ENCODE measurements around the gene ZNF584. TPM values are rescaled to one million over a fixed set of nuclear protein-coding genes. Genes with fewer than 3 reads are reported as not detected.
A peak's percentile ranks its signal among the peaks of the same experiment; 100 is the strongest.

ZNF584 gene
- total RNA-seq, 1 donor from 2014 or later: 17.9 TPM

GRCh38 chr19:58460039-58460438 lies 51.6 kb downstream of the ZNF584 start:
- peaks cover 7 to 22% of the 10 kb centered on the region in 2 donors for H3K36me3 ChIP-seq
- no peaks in the 10 kb centered on the region for H3K4me1 ChIP-seq
- H3K4me3 ChIP-seq: no peak overlapping the region
- TF ChIP-seq, protein P1, sequence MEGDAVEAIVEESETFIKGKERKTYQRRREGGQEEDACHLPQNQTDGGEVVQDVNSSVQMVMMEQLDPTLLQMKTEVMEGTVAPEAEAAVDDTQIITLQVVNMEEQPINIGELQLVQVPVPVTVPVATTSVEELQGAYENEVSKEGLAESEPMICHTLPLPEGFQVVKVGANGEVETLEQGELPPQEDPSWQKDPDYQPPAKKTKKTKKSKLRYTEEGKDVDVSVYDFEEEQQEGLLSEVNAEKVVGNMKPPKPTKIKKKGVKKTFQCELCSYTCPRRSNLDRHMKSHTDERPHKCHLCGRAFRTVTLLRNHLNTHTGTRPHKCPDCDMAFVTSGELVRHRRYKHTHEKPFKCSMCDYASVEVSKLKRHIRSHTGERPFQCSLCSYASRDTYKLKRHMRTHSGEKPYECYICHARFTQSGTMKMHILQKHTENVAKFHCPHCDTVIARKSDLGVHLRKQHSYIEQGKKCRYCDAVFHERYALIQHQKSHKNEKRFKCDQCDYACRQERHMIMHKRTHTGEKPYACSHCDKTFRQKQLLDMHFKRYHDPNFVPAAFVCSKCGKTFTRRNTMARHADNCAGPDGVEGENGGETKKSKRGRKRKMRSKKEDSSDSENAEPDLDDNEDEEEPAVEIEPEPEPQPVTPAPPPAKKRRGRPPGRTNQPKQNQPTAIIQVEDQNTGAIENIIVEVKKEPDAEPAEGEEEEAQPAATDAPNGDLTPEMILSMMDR (IDR thresholded peaks at IDR 0.05): no peak
- H3K27ac ChIP-seq: no peak overlapping the region
- intact Hi-C loops (cut with DNase I): no loop called here
- no peaks in the 10 kb centered on the region for H3K27me3 ChIP-seq
- H3K9me3 ChIP-seq: no peaks in the 10 kb centered on the region
- DNase-seq (ENCODE audit: low spot score in 2 of 2): no peak

- intact Hi-C loops (cut with DNase I): loop anchor here (1.0 to 2.0 kb wide), 5 partner anchors 15 to 79 kb away; partner anchors contain the start of genes RPS5, ZBTB45 and ZNF324B
- H3K4me1 ChIP-seq: peaks cover 0 to 10% of the 10 kb centered on the region in 2 donors
- H3K9me3 ChIP-seq: no peaks in the 10 kb centered on the region
- TF ChIP-seq, protein P1 (IDR thresholded peaks at IDR 0.05): no peak
- peak overlapping the region; percentile 95 to 96 for H3K4me3 ChIP-seq
- no peaks in the 10 kb centered on the region for H3K27me3 ChIP-seq
- no peak overlapping the region for H3K27ac ChIP-seq
- peaks cover 15 to 19% of the 10 kb centered on the region in 2 donors for H3K36me3 ChIP-seq
- DNase-seq (ENCODE audit: low spot score in 2 of 2): no peak
Measured at GRCh38 chr19:58466089-58466759, 57.8 kb downstream of the ZNF584 start.

- Histone ChIP-seq H3K4me1 (peaks cover 0 to 10% of the 10 kb centered on the region in 2 donors), H3K27me3 (no peaks in the 10 kb centered on the region), H3K9me3 (no peaks in the 10 kb centered on the region), H3K4me3 (peak within 1 kb of the TSS; percentile 95 to 96), H3K36me3 (peaks cover 20 to 24% of the 10 kb centered on the region in 2 donors), H3K27ac (peak within 1 kb of the TSS; percentile 84 to 88)
- TF ChIP-seq, protein P1 (IDR thresholded peaks at IDR 0.05): no peak
- intact Hi-C loops (cut with DNase I): loop anchor here (1.0 to 2.0 kb wide), 5 partner anchors 16 to 80 kb away; partner anchors contain the start of genes RPS5, ZBTB45 and ZNF324B
- peak; percentile 93 to 99 for DNase-seq (ENCODE audit: low spot score in 2 of 2)
Measured at GRCh38 chr19:58466760-58467589, 58.5 kb downstream of the ZNF584 start, which contains the start of gene ZNF324. TSS of gene ZNF324 (plus strand) at chr19:58467080. CDS start at chr19:58469186, 2,106 bp downstream.

Other genes with a start within 250 kb of the ZNF584 start
- 14.7 TPM for gene ZNF274, start 225.6 kb upstream of the ZNF584 start, total RNA-seq
- gene ZNF544, start 179.7 kb upstream of the ZNF584 start, total RNA-seq: 3.9 TPM
- 6.0 TPM for gene ZNF8, start 129.7 kb upstream of the ZNF584 start, total RNA-seq
- 35.0 TPM for gene ERVK3-1, start 103.3 kb upstream of the ZNF584 start, total RNA-seq
- 1.9 TPM for gene ZSCAN22, start 81.7 kb upstream of the ZNF584 start, total RNA-seq
- gene A1BG, start 55.2 kb upstream of the ZNF584 start, total RNA-seq: 0.32 TPM
- not detected for gene ZNF497, start 45.9 kb upstream of the ZNF584 start, total RNA-seq
- gene ZNF837, start 27.6 kb upstream of the ZNF584 start, total RNA-seq: not detected
- gene RPS5, start 21.4 kb upstream of the ZNF584 start, total RNA-seq: 1,483 TPM
- not detected for gene RNF225, start 13.0 kb upstream of the ZNF584 start, total RNA-seq
- gene ZNF132, start 31.5 kb downstream of the ZNF584 start, total RNA-seq: 5.2 TPM
- gene ZNF324B, start 43.0 kb downstream of the ZNF584 start, total RNA-seq: 2.2 TPM
- 2.1 TPM for gene ZNF324, start 58.4 kb downstream of the ZNF584 start, total RNA-seq
- gene ZNF446, start 67.7 kb downstream of the ZNF584 start, total RNA-seq: 42.7 TPM
- not detected for gene SLC27A5, start 103.3 kb downstream of the ZNF584 start, total RNA-seq
- 46.5 TPM for gene ZBTB45, start 111.2 kb downstream of the ZNF584 start, total RNA-seq
- 222 TPM for gene TRIM28, start 135.4 kb downstream of the ZNF584 start, total RNA-seq
- gene CHMP2A, start 146.5 kb downstream of the ZNF584 start, total RNA-seq: 154 TPM
- gene UBE2M, start 150.0 kb downstream of the ZNF584 start, total RNA-seq: 14.8 TPM
- 77.1 TPM for gene MZF1, start 164.7 kb downstream of the ZNF584 start, total RNA-seq